Mucosa of rectum (tissue), 2 donors: ENCODE results near the gene FMN2.

Experiments
- H3K27ac ChIP-seq, 2 donors: one replicate each; pipeline ENCODE4 v1.7.0; 2013; ENCODE audit warnings: inconsistent platforms in 2 of 2, low read depth in 2 of 2, low read length in 2 of 2
- H3K27me3 ChIP-seq, 2 donors: one replicate each; pipeline ENCODE4 v1.7.0; 2013; ENCODE audit warnings: low read length in 2 of 2; ENCODE audit not compliant: control insufficient read depth in 2 of 2, insufficient read depth in 2 of 2
- H3K36me3 ChIP-seq, 2 donors: one replicate each; pipeline ENCODE4 v1.7.0; 2013; ENCODE audit warnings: low read length in 2 of 2; ENCODE audit not compliant: control insufficient read depth in 2 of 2, insufficient read depth in 2 of 2
- H3K4me1 ChIP-seq, 2 donors: one replicate each; pipeline ENCODE4 v1.7.0; 2013; ENCODE audit warnings: low read length in 2 of 2, mild to moderate bottlenecking in 1 of 2; ENCODE audit not compliant: control insufficient read depth in 2 of 2, insufficient read depth in 2 of 2
- H3K4me3 ChIP-seq, 2 donors: one replicate each; pipeline ENCODE4 v1.7.0; 2013; ENCODE audit warnings: low read length in 2 of 2
- H3K9ac ChIP-seq, 2 donors: one replicate each; pipeline ENCODE4 v1.7.0; 2013; ENCODE audit warnings: low read length in 2 of 2, low read depth in 1 of 2, mild to moderate bottlenecking in 1 of 2
- H3K9me3 ChIP-seq, 2 donors: one replicate each; pipeline ENCODE4 v1.7.0; 2013; ENCODE audit warnings: low read length in 2 of 2; ENCODE audit not compliant: control insufficient read depth in 2 of 2
- donor health status: healthy.
- donor health status: Normal muscosa, but diverticular disease.

FMN2 gene

GRCh38 chr1:240522122-240522822 lies 430.6 kb downstream of the FMN2 start:
- Histone ChIP-seq H3K27me3 (no peaks in the 10 kb centered on the region), H3K9ac (no peak overlapping the region), H3K4me1 (peaks cover 0 to 2% of the 10 kb centered on the region in 2 donors), H3K36me3 (no peaks in the 10 kb centered on the region), H3K9me3 (no peaks in the 10 kb centered on the region), H3K4me3 (no peak overlapping the region), H3K27ac (no peak overlapping the region)

- peaks cover 0 to 2% of the 10 kb centered on the region in 2 donors for H3K4me1 ChIP-seq
- no peaks in the 10 kb centered on the region for H3K9me3 ChIP-seq
- no peak overlapping the region for H3K27ac ChIP-seq
- no peak overlapping the region for H3K4me3 ChIP-seq
- H3K36me3 ChIP-seq, result no peaks in the 10 kb centered on the region
- H3K27me3 ChIP-seq, result no peaks in the 10 kb centered on the region
- H3K9ac ChIP-seq, result no peak overlapping the region
Measured at GRCh38 chr1:240524356-240525069, 432.8 kb downstream of the FMN2 start.
